HepG2 (cell line): Measurements from ENCODE around the gene RNF8. TPM values are rescaled to one million over a fixed set of nuclear protein-coding genes. Genes with fewer than 3 reads are reported as not detected.

Experiments used
- ARNT ChIP-seq: fragments of 450-650 bp; IDR thresholded peaks from 2 replicates; pipeline ENCODE4 v1.6.1; 2017
- ATF4 ChIP-seq, 2 experiments: fragments of 450-650 bp in 1 of 2; sonication (generic) in 1 of 2; formaldehyde crosslinking; IDR thresholded peaks; 2 replicates each; pipeline versions ENCODE4 v1.5.0 to v1.8.0; 2020 to 2022; ENCODE audit warnings: mild to moderate bottlenecking in 1 of 2, missing genetic modification reagents in 1 of 2
- CBX1 ChIP-seq: IDR thresholded peaks from one replicate; pipeline ENCODE4 v1.6.1; 2016; ENCODE audit warnings: antibody characterized with exemption, low read depth
- CENPX ChIP-seq: sonication (generic); formaldehyde crosslinking; IDR thresholded peaks from 2 replicates; pipeline ENCODE4 v1.9.0; 2021; ENCODE audit warnings: mild to moderate bottlenecking, missing genetic modification reagents, moderate library complexity
- CERS6 ChIP-seq: sonication (generic); formaldehyde crosslinking; IDR thresholded peaks from 2 replicates; pipeline ENCODE4 v1.5.0; 2020; ENCODE audit warnings: missing genetic modification reagents
- HCFC1 ChIP-seq: fragments of 150-350 bp; IDR thresholded peaks from 2 replicates; pipeline ENCODE4 v1.6.1; 2014; ENCODE audit warnings: low read depth, low read length
- HDAC1 ChIP-seq: sonication (generic); formaldehyde crosslinking; IDR thresholded peaks from 2 replicates; pipeline ENCODE4 v1.5.1; 2020; ENCODE audit warnings: mild to moderate bottlenecking, missing genetic modification reagents
- HHEX ChIP-seq: IDR thresholded peaks from 2 replicates; pipeline ENCODE4 v1.6.1; 2016; ENCODE audit warnings: control low read depth
- HNRNPL ChIP-seq: fragments of 200-400 bp; formaldehyde crosslinking; IDR thresholded peaks from 2 replicates; pipeline ENCODE4 v1.6.1; 2017; ENCODE audit warnings: mild to moderate bottlenecking, low read depth, low read length
- SIX1 ChIP-seq: sonication (generic); formaldehyde crosslinking; IDR thresholded peaks from 2 replicates; pipeline ENCODE4 v1.4.0; 2020; ENCODE audit warnings: missing genetic modification reagents, borderline replicate concordance
- SNAPC5 ChIP-seq: sonication (generic); formaldehyde crosslinking; IDR thresholded peaks from 2 replicates; pipeline ENCODE4 v1.8.1; 2023; ENCODE audit warnings: mild to moderate bottlenecking, missing genetic modification reagents, borderline replicate concordance
- SOX5 ChIP-seq: IDR thresholded peaks from 2 replicates; pipeline ENCODE4 v1.6.1; 2016; ENCODE audit warnings: borderline replicate concordance
- ZFP90 ChIP-seq: sonication (generic); formaldehyde crosslinking; IDR thresholded peaks from 2 replicates; pipeline ENCODE4 v1.8.0; 2022; ENCODE audit warnings: missing genetic modification reagents, mild to moderate bottlenecking, inconsistent platforms, borderline replicate concordance
- ZNF24 ChIP-seq: fragments of 450-650 bp; IDR thresholded peaks from 2 replicates; pipeline ENCODE4 v1.6.1; 2017; ENCODE audit warnings: antibody characterized with exemption, mild to moderate bottlenecking
- ZNF253 ChIP-seq: sonication (generic); formaldehyde crosslinking; IDR thresholded peaks from 2 replicates; pipeline ENCODE4 v1.8.0; 2022; ENCODE audit warnings: mild to moderate bottlenecking, missing genetic modification reagents, borderline replicate concordance
- ZNF331 ChIP-seq: sonication (generic); formaldehyde crosslinking; IDR thresholded peaks from 2 replicates; pipeline ENCODE4 v1.4.0; 2020; ENCODE audit warnings: missing genetic modification reagents
- ZNF691 ChIP-seq: sonication (generic); formaldehyde crosslinking; IDR thresholded peaks from 2 replicates; pipeline ENCODE4 v1.4.0; 2020; ENCODE audit warnings: missing genetic modification reagents, low read depth, mild to moderate bottlenecking, borderline replicate concordance
- ZNF788 ChIP-seq: sonication (generic); formaldehyde crosslinking; IDR thresholded peaks from 2 replicates; pipeline ENCODE4 v1.5.0; 2020; ENCODE audit warnings: mild to moderate bottlenecking, missing genetic modification reagents, borderline replicate concordance
- ZSCAN29 ChIP-seq: sonication (generic); formaldehyde crosslinking; conservative IDR thresholded peaks from 2 replicates; pipeline ENCODE4 v1.4.0; 2020; ENCODE audit warnings: mild to moderate bottlenecking, missing genetic modification reagents
- polyA plus RNA-seq, 8 experiments: library from polyadenylated mRNA; depleted of rRNA in 3 of 8; stranded (reverse) in 7 of 8; unstranded in 1 of 8; fragments of >200 nt; fragmentation: Illumina TruSeq in 4 of 8; extraction: Trizol in 4 of 8; gene quantifications; 2 replicates each; pipeline versions ENCODE4 v1.2.1 to v1.2.3, GENCODE V29; 2011 to 2016; ENCODE audit warnings: low read depth in 4 of 8, missing spikeins in 1 of 8, mixed read lengths in 1 of 8; ENCODE audit not compliant: insufficient read depth in 1 of 8
- total RNA-seq, 5 experiments: library from RNA; depleted of rRNA; stranded (reverse); fragments of >200 nt; fragmentation: Illumina TruSeq; extraction: Trizol; gene quantifications; 2 replicates each; pipeline ENCODE4 v1.2.3, GENCODE V29; 2016; ENCODE audit warnings: low read depth in 1 of 5
- TF ChIP-seq, protein P1 (sequence below): sonication (generic); formaldehyde crosslinking; IDR thresholded peaks from 2 replicates; pipeline ENCODE4 v1.9.0; 2021; ENCODE audit warnings: missing genetic modification reagents, borderline replicate concordance
- TF ChIP-seq, protein P2 (sequence below): sonication (generic); formaldehyde crosslinking; IDR thresholded peaks from 2 replicates; pipeline ENCODE4 v1.4.0; 2020; ENCODE audit warnings: missing genetic modification reagents, mild to moderate bottlenecking, borderline replicate concordance

The RNF8 gene
- total and polyA plus RNA-seq, 2 of the 13 experiments (the other 11 are each of a cell fraction or from before 2014, with no cell fraction given): 21.8 to 47.6 TPM

DNA sequence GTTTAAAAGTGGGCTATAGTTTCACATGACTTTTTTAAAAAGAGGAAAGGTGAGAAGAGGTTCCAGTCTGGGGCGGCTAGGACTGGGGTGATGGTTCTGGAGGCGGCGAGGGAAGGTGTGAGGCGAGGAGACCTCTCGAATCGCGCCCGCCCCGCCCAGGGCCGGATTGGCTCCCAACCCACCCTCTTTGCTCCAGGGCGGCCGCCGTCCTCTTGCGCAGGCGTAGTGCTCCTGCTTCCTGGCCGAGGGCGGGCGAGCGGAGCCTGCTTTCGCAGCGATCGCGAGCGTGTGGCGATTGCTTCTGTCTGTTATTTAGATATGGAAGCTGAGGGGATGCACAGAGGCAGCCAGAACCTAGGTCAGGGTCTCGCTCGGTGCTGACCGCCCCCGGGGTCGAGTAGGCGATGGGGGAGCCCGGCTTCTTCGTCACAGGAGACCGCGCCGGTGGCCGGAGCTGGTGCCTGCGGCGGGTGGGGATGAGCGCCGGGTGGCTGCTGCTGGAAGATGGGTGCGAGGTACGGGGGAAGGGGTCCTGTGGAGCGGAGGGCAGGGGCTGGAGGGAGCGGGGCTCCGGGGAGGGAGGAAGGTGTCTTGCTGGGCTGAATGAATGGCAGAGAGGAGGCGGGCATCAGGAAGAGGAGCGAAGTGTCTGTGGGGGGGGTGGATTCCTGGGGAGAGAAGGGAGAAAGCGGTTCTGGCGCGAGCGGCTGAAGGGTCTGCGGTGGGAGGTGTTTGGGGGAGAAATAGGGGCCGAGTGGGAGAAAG lies at the start of gene RNF8 (continued):
- TF ChIP-seq SNAPC5: 0 out of 2 replicates have a peak, but pooled peaks have one; percentile 71
- TF ChIP-seq ZNF691 (CRISPR knock-in tag): no peak; the same call in 1 of the 2 replicates
- TF ChIP-seq CBX1: peak; percentile 47
- TF ChIP-seq ZSCAN29 (CRISPR knock-in tag): peak; percentile 56; the same call in 1 of the 2 replicates
- peak; percentile 21; the same call in 1 of the 2 replicates for TF ChIP-seq SOX5 (CRISPR knock-in tag)
- TF ChIP-seq HHEX (CRISPR knock-in tag): no peak
- TF ChIP-seq ZNF331 (CRISPR knock-in tag): peak; percentile 66
- TF ChIP-seq ZFP90 (CRISPR knock-in tag): peak; percentile 92
- no peak for TF ChIP-seq ARNT
- no peak for TF ChIP-seq CENPX (CRISPR knock-in tag)
- TF ChIP-seq ATF4 (CRISPR knock-in tag; IDR thresholded peaks at IDR 0.05): no peak; a peak in 1 of 4 replicates
- peak; percentile 72 for TF ChIP-seq HDAC1 (CRISPR knock-in tag)
- TF ChIP-seq, protein P1, sequence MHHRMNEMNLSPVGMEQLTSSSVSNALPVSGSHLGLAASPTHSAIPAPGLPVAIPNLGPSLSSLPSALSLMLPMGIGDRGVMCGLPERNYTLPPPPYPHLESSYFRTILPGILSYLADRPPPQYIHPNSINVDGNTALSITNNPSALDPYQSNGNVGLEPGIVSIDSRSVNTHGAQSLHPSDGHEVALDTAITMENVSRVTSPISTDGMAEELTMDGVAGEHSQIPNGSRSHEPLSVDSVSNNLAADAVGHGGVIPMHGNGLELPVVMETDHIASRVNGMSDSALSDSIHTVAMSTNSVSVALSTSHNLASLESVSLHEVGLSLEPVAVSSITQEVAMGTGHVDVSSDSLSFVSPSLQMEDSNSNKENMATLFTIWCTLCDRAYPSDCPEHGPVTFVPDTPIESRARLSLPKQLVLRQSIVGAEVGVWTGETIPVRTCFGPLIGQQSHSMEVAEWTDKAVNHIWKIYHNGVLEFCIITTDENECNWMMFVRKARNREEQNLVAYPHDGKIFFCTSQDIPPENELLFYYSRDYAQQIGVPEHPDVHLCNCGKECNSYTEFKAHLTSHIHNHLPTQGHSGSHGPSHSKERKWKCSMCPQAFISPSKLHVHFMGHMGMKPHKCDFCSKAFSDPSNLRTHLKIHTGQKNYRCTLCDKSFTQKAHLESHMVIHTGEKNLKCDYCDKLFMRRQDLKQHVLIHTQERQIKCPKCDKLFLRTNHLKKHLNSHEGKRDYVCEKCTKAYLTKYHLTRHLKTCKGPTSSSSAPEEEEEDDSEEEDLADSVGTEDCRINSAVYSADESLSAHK (CRISPR knock-in tag): no peak
- TF ChIP-seq HNRNPL: 0 out of 2 replicates have a peak, but pooled peaks have one; percentile 15
- TF ChIP-seq, protein P2, sequence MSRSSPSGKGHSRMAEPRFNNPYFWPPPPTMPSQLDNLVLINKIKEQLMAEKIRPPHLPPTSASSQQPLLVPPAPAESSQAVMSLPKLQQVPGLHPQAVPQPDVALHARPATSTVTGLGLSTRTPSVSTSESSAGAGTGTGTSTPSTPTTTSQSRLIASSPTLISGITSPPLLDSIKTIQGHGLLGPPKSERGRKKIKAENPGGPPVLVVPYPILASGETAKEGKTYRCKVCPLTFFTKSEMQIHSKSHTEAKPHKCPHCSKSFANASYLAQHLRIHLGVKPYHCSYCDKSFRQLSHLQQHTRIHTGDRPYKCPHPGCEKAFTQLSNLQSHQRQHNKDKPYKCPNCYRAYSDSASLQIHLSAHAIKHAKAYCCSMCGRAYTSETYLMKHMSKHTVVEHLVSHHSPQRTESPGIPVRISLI (CRISPR knock-in tag): no peak
- TF ChIP-seq HCFC1: no peak; the same call in 1 of the 2 replicates
- TF ChIP-seq ZNF788 (CRISPR knock-in tag): peak; percentile 69; the same call in 1 of the 2 replicates
- TF ChIP-seq ZNF24: no peak
- no peak for TF ChIP-seq SIX1
- TF ChIP-seq CERS6 (CRISPR knock-in tag): 0 out of 2 replicates have a peak, but pooled peaks have one; percentile 70
- no peak for TF ChIP-seq ZNF253 (CRISPR knock-in tag)
